Lower lobe of right lung (tissue), 2 donors: Measurements from ENCODE around the gene RPTOR. TPM values are rescaled to one million over a fixed set of nuclear protein-coding genes. Genes with fewer than 3 reads are reported as not detected.

Experiments
- ATAC-seq, 2 donors: fragments of 200-7000 bp; cut with Tn5 transposase; one replicate each; pipeline ENCODE4 v1.9.1; 2020 to 2022; ENCODE audit warnings: mild to moderate bottlenecking in 2 of 2, moderate library complexity in 2 of 2
- DNase-seq: peaks from one replicate; pipeline ENCODE4 v3.0.0-alpha.2; 2020
- H3K27ac ChIP-seq: fragments of 200-600 bp; one replicate; pipeline ENCODE4 v1.8.0; 2022
- H3K27me3 ChIP-seq: fragments of 200-600 bp; one replicate; pipeline ENCODE4 v1.8.0; 2022; ENCODE audit warnings: low read depth
- H3K36me3 ChIP-seq: fragments of 200-600 bp; one replicate; pipeline ENCODE4 v1.8.0; 2022; ENCODE audit warnings: mild to moderate bottlenecking
- H3K4me1 ChIP-seq: fragments of 200-600 bp; one replicate; pipeline ENCODE4 v1.8.0; 2022
- H3K4me3 ChIP-seq: fragments of 200-600 bp; one replicate; pipeline ENCODE4 v1.8.0; 2022; ENCODE audit warnings: mild to moderate bottlenecking
- H3K9me3 ChIP-seq: fragments of 200-600 bp; one replicate; pipeline ENCODE4 v1.8.0; 2022
- intact Hi-C: fragments of 100-400 bp; cut with DNase I; formaldehyde crosslinking; loops from one replicate; pipeline ENCODE4 v1.11.0; 2022
- total RNA-seq: library from RNA; stranded (reverse); fragmentation: NEBNext Ultra II Directional; extraction: Animal tissue kit (Norgen Biotek cat#: 25700); gene quantifications from one replicate; pipeline ENCODE4 v1.2.1, GENCODE V29; 2021
- TF ChIP-seq, protein P1 (sequence below): fragments of 200-600 bp; IDR thresholded peaks from one replicate; pipeline ENCODE4 v1.8.0; 2022; ENCODE audit warnings: antibody characterized with exemption, mild to moderate bottlenecking
- donor health status: DM: no; HTN: yes; CAD: no; lungs with severe emphysema.

RPTOR gene
- total RNA-seq, 1 donor from 2014 or later = 34.0 TPM

DNA sequence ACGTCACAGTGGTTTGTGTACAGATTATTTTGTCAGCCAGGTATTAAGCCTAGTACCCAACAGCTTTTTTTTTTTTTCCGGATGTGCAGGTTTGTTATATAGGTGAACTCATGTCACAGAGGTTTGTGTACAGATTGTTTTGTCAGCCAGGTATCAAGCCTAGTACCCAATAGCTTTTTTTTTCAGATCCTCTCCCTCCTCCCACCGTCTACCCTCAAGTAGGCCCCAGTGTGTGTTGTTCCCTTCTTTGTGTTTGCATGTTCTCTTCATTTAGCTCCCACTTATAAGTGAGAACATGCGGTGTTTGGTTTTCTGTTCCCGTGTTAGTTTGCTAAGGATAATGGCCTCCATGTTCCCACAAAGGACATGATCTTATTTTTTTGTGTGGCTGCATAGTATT is 19.9 kb downstream of the RPTOR start:
- no peaks in the 10 kb centered on the region for H3K4me1 ChIP-seq
- no peak overlapping the region for H3K4me3 ChIP-seq
- ATAC-seq = peak; percentile 67 to 70
- peak overlapping the region; percentile 18 for H3K27ac ChIP-seq
- intact Hi-C loops = no loop called here
- no peaks in the 10 kb centered on the region for H3K27me3 ChIP-seq
- TF ChIP-seq, protein P1, sequence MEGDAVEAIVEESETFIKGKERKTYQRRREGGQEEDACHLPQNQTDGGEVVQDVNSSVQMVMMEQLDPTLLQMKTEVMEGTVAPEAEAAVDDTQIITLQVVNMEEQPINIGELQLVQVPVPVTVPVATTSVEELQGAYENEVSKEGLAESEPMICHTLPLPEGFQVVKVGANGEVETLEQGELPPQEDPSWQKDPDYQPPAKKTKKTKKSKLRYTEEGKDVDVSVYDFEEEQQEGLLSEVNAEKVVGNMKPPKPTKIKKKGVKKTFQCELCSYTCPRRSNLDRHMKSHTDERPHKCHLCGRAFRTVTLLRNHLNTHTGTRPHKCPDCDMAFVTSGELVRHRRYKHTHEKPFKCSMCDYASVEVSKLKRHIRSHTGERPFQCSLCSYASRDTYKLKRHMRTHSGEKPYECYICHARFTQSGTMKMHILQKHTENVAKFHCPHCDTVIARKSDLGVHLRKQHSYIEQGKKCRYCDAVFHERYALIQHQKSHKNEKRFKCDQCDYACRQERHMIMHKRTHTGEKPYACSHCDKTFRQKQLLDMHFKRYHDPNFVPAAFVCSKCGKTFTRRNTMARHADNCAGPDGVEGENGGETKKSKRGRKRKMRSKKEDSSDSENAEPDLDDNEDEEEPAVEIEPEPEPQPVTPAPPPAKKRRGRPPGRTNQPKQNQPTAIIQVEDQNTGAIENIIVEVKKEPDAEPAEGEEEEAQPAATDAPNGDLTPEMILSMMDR = no peak
- DNase-seq = no peak
- H3K9me3 ChIP-seq = no peaks in the 10 kb centered on the region
- H3K36me3 ChIP-seq = no peaks in the 10 kb centered on the region

DNA sequence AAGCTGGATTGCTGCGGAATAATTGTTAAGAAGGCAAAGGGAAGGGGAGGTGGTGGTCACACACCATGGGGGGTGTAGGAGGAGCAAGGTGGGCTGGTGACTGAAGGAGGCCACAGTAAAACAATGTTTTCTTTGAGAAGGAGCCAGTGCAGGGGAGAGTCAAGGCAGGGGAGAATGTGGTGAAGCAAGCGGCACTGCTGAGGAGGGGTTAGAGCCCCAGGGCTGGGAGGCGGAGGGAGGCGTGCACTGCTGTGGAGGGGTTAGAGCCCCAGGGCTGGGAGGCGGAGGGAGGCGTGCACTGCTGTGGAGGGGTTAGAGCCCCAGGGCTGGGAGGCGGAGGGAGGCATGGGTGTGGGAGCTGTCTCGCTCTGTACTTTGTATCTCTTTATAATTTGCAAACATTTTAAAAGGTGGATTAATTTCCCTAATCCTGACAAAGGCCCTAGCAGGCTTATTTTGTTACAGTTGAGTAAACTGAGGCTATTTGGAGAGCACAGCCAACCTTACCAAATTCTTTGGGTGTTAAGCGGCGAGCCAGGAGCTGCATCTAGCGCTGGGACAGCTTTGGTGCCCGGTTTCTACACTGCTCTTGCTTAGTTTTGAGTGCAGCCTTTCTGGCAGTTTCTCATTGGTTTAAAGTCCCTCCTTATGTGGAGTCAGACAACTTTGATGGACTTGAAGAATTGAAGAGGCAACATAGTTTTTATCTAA is 20.9 kb downstream of the RPTOR start:
- Histone ChIP-seq H3K9me3 (no peaks in the 10 kb centered on the region), H3K27ac (no peak overlapping the region), H3K4me3 (no peak overlapping the region), H3K27me3 (no peaks in the 10 kb centered on the region), H3K36me3 (no peaks in the 10 kb centered on the region), H3K4me1 (no peaks in the 10 kb centered on the region)
- DNase-seq (no peak), ATAC-seq (peak; percentile 86 to 88)
- TF ChIP-seq, protein P1 = no peak
- intact Hi-C loops = no loop called here

DNA sequence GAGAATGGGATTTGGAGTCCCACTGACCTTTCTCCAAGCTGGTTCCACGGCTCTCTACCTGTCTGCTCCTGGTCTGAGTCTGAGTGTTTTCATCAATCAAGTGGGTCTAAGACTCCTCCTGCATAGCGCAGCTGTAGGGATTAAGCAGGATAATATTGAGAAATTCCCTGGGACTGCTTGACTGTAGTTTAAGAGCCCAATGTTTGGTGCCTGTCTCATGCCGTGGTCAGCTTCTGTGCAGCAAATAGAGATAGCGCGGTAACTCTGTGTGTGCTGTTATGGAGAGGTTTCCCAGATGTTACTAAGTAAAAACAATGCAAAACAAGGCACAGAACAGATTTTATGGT is 21.4 kb downstream of the RPTOR start:
- TF ChIP-seq, protein P1 = no peak
- Histone ChIP-seq H3K9me3 (no peaks in the 10 kb centered on the region), H3K27ac (no peak overlapping the region), H3K27me3 (no peaks in the 10 kb centered on the region), H3K4me3 (no peak overlapping the region), H3K36me3 (no peaks in the 10 kb centered on the region), H3K4me1 (no peaks in the 10 kb centered on the region)
- ATAC-seq (peak; percentile 48 to 56), DNase-seq (no peak)
- intact Hi-C loops = no loop called here

DNA sequence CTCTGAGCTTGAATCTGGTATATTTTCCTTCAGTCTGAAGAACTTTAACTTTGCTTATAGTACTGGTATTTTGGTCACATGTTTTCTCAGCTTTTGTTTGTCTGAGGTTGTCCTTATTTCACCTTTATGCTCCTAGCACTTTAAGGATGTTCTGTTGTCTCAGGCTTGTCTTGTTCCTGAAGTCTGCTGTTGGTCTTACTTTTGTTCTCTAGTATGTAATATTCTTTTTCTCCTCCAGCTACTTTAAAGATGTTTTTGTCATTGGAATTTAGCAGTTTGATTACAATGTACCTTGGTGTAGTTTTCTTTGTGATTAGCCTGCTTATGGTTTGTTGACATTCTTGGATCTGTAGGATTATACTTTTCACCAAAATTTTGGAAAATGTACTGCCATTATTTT is 23.6 kb downstream of the RPTOR start:
- TF ChIP-seq, protein P1 = no peak
- Histone ChIP-seq H3K27me3 (no peaks in the 10 kb centered on the region), H3K9me3 (no peaks in the 10 kb centered on the region), H3K4me3 (no peak overlapping the region), H3K36me3 (no peaks in the 10 kb centered on the region), H3K4me1 (no peaks in the 10 kb centered on the region), H3K27ac (no peak overlapping the region)
- intact Hi-C loops = no loop called here
- no peak for ATAC-seq
- no peak for DNase-seq

DNA sequence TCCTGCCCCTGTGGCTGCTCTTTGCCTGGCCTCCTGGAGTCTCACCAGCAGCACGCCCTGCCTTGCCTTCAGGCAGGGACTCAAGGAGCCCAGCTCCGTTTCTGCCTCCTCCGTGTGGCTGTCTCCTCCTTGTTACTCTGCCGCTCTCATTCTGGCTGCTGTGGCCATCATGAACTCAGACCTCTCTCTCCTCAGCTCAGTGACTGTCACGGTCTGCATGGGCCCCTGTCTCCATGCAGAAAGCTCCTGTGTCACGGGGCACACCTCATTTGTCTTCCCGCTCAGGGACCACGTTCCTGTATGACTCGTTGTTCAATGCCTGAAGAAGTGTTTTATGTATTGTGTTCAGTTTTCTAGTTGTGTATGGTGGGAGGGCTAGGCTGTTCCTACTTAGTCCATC is 25.3 kb downstream of the RPTOR start:
- ATAC-seq = no peak
- H3K27me3 ChIP-seq = no peaks in the 10 kb centered on the region
- no peak for DNase-seq
- intact Hi-C loops = loop anchor here (10.0 kb wide), 1 partner anchor 145 kb away; no protein-coding TSS in a partner anchor
- no peaks in the 10 kb centered on the region for H3K4me1 ChIP-seq
- TF ChIP-seq, protein P1 = no peak
- H3K36me3 ChIP-seq = no peaks in the 10 kb centered on the region
- H3K27ac ChIP-seq = no peak overlapping the region
- H3K4me3 ChIP-seq = no peak overlapping the region
- H3K9me3 ChIP-seq = no peaks in the 10 kb centered on the region
